ENCODE data around the gene SLC12A9.

GRCh38 chr7:100863406-100863950, 11.0 kb downstream of the SLC12A9 start:
- TF ChIP-seq POLR2AphosphoS5 (IDR thresholded peaks at IDR 0.05) (no peak), CTCF (IDR thresholded peaks at IDR 0.05) (no peak), POLR2A (IDR thresholded peaks at IDR 0.05) (no peak)
